Ramos (cell line): Measurements from ENCODE around the gene PSMD14.

Experiments
- in situ Hi-C: fragments of 300-500 bp; cut with MboI; formaldehyde crosslinking; loops from one replicate; pipeline ENCODE4 v1.14.3; 2022; ENCODE audit warnings: low sequenced_read_pairs; ENCODE audit not compliant: unreplicated experiment

PSMD14 gene

DNA sequence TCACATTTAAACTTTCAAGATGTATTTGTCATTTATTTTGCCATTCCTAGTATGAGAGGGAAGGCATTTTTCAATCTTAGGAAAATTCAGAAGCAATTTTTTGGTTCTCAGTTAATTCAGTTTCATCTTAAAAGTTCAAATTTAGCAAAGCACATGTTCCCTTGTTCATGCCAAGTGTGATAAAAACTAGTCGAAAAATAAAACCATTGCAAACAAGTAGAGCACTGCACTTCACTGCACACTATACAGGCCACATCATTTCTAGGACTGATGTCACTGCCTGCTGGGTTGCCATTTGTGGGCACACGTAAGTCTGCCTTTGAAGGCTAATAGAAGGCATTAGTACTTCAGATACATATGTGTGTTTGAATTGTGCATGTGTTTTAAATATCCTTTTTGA, 122.2 kb downstream of the PSMD14 start:
- in situ Hi-C loops = no loop called here

DNA sequence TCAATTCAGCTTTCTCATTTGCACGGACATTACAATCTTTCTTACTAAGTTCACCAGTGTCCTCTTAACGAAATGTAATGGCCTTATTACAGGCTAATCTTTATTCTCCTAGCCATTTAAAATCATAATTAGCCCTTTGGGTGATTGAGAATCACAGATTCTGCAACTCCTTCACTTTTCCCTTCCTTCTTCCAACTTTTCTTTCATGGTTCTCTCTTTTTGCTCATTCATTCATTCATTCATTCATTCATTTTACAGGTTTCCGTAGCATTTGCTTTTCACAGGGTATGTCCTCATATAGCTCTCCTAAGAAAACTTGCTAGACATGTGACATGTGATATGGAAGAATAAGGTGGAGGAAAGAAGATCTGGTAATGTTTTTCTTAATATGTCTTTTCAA, 123.9 kb downstream of the PSMD14 start:
- in situ Hi-C loops = no loop called here

DNA sequence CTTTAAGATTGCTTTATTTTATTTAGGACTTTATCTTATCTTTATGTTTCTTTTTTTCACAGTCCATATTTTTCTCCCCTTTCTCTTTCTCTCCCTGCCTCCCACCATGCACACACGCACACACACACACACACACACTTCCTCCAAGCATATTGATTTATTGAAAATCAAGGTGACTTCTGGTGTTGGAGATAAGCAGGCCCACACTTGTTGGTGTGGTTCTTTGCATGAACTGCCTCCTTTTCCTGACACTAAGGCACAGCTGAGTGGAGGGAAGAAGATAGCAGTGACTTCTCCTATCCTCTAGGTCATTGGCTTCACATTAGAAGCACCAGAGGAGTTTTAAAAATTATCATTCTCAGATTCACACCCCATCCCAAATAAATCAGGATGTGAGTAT, 125.9 kb downstream of the PSMD14 start:
- in situ Hi-C loops = no loop called here

DNA sequence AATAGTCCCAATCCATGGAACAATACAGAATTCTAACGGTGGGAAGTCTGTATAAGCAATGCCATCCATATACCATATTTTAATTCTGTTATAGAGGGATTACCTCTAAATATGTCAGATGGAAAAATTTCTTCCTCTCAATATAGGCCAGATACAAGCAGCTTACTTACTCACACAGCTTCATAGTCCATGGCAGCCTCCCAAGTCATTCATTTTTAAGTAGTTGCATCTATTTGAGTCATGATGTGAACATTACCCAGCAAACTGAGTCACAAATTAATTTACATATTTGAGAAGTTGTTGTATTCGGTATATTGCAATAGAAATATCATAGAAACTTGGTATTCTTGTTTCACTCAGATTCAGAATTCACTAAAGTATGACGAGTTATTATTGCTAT, 128.2 kb downstream of the PSMD14 start:
- in situ Hi-C loops = no loop called here

DNA sequence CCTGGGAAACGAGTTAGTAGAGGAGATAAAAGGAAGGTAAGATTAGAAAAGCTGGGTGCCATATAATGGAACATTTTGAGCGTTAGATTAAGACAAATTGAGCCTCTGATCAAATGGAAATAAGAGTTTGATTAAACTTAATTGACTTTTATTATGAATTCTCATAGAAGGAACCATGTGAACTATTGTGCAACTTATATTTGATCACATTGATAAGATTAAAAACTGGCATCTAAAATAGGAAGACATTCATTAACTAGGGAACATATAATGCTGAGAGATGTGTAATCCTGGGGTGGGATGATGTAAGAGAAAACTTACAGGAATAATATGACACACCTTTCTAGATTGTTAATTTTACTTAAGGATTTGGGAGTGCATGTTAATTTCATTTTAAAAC, 130.4 kb downstream of the PSMD14 start:
- in situ Hi-C loops = no loop called here

DNA sequence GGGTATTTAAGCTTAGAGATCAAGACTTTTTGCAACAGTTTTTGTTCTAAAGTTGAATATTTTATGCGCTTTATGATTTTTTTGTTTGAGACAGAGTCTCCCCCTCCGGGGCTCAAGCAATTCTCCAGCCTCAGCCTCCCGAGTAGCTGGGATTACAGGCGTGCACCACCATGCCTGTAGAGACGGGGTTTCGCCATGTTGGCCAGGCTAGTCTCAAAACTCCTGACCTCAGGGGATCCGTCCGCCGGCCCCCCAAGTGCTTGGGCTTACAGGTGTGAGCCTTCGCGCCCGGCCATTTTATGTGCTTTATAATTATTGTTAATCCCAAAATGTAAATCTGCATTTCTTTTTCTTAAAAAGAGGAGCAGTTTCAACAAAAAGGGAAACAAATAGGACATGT, 136.9 kb downstream of the PSMD14 start:
- in situ Hi-C loops = no loop called here

DNA sequence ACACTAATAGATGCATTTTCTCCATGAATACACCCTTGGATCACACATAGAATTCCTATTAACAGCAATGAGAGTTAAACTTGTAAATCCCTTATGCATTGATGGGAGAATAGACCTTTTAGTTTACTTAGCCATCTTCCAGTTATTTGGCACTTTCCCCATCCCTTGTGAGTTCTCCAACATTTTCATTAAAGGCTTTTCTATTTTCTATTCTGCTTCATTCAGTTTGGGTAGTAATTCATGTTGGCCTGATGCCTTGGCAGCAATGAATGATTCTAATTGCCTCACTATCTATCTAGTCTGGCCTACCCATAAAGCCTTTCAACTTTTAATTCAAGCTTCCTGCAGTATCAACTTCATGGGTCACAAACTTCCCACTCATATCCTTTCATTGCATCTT, 140.2 kb downstream of the PSMD14 start:
- in situ Hi-C loops = no loop called here
